Stimulated activated CD4-positive, alpha-beta T cell treated with anti-CD3 and anti-CD28 coated beads, Interleukin-4, amount 100 ng/mL, for 1 hour (primary cell): Measurements from ENCODE around the gene TMEM237.
"Not testable (repeated sequence)": the region's sequence is repeated elsewhere in the genome, so short reads cannot be mapped to it uniquely, and the experiment has no call there.

Experiments
- DNase-seq: peaks from one replicate; pipeline ENCODE4 v3.0.0-alpha.2; 2020

The TMEM237 gene, protein sequence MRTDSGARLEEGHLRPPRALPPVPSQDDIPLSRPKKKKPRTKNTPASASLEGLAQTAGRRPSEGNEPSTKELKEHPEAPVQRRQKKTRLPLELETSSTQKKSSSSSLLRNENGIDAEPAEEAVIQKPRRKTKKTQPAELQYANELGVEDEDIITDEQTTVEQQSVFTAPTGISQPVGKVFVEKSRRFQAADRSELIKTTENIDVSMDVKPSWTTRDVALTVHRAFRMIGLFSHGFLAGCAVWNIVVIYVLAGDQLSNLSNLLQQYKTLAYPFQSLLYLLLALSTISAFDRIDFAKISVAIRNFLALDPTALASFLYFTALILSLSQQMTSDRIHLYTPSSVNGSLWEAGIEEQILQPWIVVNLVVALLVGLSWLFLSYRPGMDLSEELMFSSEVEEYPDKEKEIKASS

DNA sequence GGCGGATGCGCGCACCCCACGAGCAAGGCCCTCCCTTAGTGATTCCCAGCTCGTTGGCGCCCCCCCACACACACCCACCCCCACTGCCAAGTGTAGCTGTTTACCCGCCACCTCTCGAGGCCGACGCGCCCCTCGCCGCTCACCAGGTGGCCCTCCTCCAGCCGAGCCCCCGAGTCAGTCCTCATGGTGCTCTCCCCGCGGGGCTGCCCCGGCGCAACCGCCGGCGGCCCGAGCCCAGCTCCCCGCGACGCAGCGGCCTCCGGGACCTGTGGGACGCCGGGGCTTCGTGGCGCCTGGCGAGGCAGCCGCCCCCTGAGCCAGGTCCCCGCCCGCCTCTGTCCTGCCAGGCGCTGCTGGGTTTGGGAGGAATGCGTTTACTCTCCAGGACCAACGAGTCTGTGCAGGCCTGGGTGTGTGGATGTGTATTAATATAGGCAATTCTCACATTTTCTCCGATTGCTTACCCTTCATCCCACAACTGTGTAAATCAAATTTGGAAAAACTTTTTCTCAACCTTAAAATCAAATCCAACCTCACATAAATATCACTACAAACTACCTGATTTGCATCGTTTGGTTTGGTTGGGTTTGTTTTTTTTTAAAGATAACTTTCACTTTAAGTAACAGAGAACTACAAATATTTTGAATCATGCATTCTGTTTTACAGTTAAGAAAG is at the start of gene TMEM237:
Gene TMEM237 (minus strand): TSS at position 288 of the 675 bp plus-strand sequence. CDS start 103 bp downstream, at position 185.
- no peak for DNase-seq

DNA sequence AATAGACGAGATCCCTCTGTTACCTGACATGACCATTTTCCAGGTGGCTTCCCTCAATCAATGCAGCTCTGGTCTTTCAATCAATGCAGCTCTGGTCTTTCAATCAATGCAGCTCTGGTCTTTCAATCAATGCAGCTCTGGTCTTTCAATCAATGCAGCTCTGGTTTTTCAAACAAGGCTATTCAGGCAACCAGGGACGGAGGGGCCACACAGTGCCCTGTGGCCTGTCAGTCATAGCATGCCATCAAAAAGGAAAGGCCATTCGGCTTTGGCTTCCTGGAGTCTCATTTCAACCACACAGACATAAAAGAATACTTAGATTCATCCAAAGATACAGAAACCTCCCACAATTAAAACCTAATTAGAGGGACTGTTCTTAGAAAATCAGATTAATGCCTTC is 41.9 kb upstream of the TMEM237 start:
- DNase-seq: no peak

DNA sequence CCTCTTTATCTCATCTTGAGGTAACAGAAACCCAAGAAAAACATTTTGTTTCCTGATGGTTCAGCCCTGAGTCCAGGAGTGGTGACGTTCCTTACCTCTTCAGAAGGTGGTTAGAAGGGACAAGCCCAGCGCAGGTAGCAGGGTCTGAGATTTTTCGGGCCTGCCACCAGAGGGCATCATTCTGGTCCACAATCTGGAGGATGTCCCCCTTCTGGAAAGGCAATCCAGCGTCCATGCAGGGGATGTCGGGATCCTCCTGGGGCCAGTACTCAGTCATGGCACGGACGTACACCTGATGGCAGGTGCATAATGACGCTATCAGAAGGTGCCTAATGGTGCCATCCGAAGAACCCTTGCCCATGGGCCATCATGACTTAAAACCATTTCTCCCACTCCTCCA is 37.4 kb upstream of the TMEM237 start:
- no peak for DNase-seq

DNA sequence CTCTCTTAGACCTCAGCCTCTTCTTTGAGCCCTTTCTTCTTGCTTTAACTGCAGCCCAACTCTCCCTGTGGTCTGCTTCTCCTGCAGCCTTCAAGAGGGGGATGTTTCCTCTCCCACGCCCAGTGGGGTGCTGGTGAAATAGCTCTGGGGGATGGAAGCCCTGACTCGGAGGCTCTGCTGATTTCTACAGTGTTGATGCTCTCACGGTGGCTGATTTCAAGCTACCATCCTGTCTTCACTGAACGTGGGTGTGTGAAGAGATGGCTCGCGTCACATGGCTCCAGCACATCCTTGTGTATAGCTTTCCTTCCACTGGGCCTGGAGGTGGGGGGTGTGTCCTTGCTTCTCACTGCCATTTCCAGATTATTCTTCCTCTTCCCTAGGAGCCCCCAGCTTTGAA is 35.1 kb upstream of the TMEM237 start:
- DNase-seq: no peak

DNA sequence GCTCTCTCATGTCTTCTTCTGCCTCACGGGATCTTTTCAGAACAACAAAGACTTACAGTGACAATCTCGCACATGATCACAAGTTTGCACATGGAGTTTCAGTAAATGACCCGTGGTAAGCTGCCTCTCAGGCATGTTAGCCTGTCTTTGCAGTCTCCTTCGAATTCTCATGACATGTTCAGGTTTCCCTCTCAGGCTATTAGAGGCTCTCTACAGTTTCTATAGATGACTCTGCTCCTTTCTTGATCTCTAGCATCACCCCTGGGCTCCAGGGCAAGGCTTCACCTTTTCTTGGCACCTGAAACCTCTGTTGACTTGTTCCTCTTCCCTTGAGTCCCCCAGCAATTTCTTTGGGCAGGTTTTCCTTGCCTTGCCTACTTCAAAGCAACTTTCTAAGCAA is 32.2 kb upstream of the TMEM237 start:
- no peak for DNase-seq

DNA sequence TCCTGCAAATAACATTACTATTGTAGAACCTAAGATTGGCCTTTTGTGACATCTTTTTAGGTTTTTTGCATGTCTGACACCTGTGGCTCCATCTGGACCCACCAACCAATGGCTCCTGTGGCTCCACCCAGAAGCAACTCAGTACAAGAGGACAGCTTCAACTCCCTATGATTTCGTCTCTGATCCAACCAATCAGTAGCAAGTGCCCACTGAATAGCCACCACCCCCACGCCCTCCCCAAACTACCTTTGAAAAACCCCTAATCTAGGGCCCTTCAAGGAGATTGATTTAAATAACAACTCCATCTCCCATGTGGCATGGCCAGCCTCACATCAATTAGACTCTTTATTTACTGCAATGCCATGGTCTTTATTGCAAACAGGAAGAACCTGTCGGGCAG is 31.5 kb upstream of the TMEM237 start:
- DNase-seq: no peak

DNA sequence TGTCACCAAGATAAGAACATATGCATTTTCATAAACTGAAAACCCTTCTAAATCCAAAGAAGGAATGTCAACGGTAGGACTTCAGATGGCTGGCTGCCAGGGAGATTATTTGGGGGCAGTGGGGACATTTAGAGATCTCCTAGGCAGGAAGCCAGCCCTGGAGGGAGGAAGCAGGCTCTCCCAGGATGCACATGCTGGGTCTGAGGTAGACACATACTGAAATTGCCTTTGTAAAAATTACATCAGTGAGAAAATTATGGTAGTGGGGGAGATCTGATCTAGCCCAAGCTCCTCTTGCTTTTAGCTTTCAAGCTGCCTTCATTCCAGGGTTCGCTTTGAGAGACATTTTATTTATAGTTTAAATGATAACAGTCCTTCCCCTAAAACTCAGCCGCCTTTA is 31.0 kb upstream of the TMEM237 start:
- DNase-seq: no peak

DNA sequence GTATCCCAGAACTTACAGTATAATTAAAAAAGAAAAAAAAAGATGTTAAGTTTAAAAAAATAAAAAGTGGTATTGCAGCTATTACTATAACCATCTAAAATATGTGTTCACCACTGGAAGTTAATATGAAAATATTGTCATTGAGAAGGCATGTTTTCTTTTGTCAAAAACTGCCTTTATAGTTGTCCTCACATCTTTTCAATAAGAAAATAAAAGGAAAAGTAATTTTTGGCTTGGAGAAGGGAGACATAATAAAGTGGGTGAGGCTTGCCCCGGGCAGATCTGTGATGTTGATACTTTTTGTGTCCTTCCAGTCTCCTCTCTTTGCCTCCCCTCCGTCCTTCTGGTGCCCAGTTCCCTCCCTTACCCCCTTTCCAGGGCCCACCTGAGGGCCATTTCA is 30.2 kb upstream of the TMEM237 start:
- DNase-seq: no peak

DNA sequence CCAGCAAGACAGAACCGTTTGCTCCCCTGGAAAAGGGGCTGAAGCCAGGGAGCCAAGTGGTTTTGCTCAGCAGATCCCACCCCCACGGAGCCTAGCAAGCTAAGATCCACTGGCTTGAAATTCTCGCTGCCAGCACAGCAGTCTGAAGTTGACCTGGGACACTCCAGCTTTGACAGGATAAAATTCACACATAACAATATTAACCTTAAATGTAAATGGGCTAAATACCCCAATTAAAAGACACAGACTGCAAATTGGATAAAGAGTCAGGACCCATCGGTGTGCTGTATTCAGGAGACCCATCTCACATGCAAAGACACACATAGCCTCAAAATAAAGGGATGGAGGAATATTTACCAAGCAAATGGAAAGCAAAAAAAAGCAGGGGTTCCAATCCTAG is 27.9 kb upstream of the TMEM237 start:
- DNase-seq: not testable (repeated sequence)

DNA sequence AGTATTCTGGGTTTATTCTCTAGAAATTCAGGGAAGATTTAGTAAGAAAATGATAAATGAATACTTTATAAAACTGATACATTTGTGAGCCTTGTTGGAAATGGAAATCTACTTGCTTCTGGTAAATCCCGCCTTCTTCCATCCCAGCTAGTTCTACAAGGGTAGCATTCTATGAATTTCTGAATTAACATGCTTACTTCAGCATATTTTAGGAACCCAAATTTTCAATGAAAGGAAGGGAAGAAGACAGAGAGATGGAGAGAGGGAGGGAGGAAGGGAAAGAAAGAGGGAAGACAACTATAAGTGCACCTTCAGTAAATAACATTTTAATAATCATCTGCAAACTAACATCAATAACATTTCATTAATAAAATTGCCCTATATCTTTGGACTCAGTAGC is 26.6 kb upstream of the TMEM237 start:
- no peak for DNase-seq

DNA sequence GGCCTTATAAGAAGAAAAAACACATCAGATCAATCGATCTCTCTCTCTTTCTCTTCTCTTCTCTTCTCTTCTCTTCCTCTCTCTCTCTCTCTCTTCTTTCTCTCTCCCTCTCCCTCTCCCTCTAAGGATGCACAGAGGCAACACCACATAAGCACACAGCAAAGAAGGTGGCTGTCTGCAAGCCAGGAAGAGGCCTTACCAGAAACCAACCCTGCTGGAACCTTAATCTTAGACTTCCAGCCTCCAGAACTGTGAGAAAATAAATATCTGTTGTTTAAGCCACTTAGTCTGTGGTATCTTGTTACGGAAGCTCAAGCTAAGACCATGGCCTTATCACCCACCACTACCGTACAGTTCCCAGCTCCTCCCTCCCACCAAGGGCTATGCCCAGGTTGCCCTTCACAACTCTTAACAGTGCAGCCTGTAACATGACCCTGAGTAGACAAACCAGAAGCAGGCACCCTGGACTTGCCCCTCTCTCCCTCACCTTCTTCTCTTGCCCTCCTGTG is 25.2 kb upstream of the TMEM237 start:
- DNase-seq: no peak

DNA sequence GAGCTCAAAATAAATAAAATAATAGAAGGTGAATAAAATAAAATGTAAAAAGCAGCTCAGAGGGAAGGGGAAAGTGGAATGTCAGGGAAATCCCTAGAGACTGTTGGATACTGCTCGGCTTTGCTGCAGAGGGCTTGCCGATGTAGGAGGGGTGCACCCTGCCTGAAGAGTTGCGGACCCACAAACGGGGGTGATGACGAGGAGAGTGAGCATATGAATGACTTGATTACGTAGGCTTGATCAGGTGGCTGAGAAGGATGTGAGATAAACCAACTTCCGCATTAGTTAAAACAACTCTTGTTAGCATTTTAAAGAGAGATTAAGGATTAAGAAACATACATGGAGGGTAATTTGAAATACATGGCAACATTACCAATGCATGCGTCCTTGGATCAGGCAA is 21.0 kb upstream of the TMEM237 start:
- DNase-seq: no peak

DNA sequence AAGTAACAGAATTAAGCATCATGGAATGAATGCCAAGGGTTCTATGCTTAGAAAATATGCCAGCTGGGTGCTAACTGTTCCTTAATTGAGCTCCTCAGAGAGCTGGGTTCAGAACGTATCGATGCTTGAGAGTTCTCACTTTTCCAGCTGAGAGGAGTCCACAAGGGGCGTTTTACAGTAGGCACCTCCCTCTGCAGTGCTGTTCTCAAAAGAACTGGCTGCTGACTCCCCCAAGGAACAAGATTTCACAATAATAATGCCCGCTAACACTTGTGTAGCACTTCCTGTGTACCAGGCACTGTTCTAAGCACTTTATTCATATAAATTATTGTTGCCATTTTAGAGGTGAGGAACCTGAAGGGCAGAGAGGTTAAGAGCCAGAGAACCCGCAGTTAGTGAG is 18.1 kb upstream of the TMEM237 start:
- no peak for DNase-seq

DNA sequence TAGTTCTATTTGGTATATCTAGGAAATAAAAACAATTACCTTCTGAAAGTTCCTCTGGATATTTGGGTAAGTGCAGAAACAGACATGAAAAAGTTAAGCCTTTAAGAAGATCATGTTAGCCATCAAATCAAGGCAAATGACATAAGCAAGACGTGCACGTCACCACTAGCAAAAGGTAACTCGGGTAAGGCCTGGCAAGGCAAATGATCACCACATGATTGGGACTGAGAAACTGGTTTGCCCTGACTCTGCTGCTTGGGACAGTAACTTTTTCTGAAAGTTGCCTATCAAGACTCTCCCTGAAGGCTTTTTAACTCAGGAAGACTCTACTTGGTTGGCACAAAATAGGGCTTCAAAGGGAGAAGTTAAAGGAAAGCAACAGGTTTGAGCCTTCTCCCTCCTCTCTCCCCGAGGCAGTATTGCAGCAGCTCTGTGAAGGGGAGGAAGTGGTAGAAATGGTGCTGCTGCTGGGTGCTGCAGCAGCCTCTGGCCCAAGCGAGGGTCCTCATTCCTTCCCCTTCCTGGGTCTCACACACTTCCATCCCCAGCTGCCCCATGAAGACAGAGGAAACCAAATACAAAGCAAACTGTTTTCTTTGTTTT is 17.1 kb upstream of the TMEM237 start:
- DNase-seq: no peak

DNA sequence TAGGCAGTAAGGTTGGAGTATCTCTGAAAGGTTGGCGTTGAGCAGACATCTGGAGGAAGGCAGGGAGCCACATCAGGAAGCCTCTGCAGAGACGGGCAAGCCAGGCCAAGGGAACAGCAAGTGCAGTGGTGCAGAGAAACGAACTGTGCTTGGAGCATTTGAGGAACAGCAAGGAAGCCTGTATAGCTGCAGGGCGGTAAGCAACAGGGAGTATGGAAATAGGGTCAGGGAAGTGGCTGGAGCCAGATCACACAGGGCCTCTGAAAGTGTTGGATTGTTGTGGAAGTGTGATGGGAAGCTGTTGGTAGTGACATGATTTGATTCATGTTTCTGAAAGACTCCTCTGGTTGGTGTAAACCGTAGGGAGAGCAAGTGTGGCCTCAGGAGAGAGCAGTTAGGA is 13.4 kb upstream of the TMEM237 start:
- DNase-seq: no peak

DNA sequence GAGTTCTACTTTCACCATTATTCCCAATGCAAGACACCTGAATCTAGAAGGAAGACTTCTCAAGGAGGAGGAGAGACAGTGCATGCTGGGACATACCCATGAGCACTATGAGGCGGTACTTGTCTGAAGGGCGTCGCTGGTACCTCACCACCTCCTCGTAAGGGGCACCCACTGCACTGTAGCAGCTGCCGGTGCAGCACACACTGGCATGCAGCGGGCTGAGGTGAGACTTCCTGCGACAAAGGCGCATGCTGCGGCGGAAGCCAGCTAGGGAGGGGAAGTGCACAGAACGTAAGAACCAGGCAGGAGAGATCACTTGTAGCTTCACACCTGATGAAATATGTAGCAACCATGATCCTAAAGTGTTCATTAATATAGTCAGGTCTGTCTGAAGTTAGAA is 12.8 kb upstream of the TMEM237 start:
- no peak for DNase-seq

DNA sequence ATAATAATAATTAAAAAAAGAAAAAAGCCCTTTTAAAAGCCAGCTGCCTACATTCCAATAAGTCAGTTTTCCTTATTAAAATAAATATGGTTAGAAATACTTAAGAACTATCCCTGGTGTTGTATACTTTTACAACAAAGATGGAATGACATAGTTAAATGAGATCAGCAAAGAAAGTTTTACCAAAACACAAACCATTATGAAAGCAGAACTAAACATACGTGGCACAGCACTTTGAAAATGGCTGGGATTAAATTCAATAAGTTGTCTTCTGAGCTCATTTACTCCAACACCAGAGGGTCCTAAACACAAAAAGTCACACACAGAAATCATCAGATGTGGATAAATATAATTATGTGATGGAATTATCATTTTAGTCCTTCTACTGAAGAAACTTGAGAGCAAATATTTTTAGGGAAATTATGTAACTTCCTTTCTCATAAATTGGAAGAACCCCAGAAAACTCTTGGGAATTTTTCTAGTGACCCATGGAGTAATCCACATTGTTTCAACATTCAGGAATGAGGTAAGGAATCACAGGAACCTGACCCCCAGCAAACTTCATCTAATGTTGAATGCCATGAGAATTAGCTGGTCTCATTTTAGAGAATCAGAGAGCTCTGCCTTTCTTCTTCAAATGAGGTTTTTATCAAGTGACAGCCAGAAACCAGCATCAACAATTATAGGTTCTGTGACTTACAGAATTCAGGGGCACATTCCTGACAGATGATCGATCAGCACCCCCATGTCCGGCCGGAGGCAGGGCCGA is 11.5 kb upstream of the TMEM237 start:
- DNase-seq: no peak

DNA sequence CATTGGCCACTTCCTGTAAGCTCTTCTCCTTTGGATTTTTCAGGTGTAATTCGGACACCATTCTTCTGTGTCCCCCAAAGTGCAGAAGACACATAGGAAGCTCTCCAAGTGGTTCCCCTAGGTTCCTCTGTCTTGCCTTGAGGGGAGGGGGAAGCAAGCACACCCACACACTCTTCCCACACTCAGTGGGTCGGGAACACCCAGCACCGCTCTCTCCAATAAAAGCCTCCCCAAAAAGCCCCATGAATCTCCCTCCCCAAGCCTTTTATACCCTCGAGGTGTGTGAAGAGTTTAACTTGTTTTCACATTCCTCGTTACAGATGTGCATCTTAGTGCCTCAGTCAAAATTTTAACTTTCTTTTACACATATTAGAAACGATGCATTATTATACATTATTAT is 9.9 kb upstream of the TMEM237 start:
- DNase-seq: no peak

DNA sequence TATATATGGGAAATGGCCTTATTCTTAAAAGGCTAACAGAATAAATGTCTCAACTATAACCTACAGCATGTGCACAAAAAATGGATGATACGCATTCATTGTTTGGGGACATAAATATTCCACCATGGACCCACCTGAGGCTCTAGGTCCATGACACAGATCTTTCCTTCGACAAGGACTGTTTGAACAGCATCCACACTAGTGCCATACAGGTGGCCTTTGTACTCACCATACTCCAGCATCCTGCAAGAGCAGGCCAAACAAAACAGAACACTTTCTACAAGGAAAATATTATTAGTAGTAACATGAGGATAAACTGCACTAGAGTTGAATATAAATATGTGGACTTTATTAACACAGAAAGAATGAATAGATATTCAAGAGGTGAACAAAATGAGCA is 6.1 kb upstream of the TMEM237 start:
- no peak for DNase-seq

DNA sequence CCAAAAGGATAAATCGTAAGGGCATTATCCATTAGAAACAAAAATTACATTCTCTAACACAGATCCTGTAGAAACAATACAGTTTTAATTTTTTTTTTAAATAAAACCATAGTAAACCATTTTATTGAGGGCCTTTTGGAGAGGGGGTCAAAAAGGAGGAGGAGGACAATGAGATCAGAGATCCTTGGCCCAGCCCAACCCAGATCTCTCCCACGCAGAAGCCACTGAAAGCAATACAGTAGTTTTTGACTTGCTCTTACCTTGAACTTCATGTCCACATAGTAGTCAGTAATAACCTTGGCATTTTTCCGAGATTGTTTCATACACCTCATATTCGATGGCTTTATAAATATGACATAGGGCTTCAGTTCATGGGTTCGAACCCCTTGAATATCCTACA is 4.1 kb upstream of the TMEM237 start:
- no peak for DNase-seq

DNA sequence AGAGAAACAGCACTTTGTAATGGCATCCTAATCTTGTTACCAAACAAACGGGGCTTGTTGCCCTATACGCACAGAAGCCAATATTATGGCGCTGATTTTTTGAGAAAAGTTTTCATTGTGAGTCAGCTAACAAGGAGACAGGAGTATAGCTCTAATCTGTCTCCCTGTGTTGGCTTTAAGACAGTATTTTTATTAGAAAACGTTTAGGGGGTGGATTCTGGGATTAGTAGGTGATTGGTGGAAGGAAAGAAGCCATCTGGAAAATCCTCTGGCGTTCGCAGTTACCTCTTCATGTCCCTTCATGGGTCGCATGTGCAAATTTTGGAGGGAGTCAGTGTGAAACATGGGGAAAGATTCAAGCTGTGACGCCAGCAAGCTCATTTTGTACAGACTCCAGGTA is 698 bp upstream of the TMEM237 start:
- no peak for DNase-seq

DNA sequence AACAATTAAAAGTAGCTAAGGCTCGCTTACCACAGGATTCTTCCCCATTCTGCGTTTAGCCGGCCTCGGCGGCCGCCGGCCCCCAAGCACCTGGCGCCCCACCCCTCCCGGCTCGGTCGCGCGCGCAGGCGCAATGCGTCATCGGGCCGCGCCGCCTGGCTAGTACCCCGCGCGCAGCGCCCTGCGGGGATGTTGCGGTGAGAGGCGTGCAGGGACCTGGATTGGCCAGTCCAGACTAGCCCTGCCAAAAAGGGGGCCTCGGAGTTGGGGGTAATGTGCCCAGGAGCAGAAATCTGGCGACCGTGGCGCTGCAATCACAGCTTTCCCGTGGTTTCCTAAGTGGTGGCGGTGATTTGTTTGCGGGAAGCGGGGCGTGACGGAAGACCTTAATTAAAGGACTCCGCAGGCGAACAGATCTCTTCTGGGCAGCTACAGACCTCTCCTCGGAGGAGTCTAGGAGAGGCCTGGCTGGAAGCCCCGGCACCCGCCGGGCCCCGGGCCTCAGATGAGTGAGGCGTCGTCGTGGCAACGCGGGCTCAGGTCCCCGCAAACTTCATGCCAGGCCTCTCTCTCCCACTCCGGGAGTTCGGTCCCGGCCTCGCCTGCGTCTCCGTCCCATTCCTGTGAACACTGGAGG is 606 bp downstream of the TMEM237 start:
- peak; percentile 84 for DNase-seq

DNA sequence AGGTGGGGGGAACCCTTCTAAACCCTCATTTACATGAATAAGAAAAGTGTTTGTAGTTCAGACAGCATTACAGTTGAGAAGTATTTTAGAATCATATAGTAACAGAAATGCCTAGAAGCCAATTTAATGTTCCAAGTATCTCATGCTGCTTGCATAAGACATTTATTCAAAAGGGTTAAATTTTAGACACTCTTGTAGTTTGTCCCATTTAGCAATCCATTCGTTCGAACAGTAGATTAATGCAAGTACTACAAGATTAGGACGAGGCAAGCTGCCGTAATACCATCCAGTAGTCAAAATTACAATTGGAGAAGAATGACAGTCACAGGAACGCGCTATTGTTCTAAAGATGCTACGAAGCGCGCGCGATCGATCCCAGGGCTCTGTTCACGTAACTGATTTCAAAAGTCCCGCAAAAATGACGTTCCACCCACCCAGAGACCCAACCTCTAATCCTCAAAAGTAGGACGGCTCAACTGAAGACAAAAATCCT is 1.2 kb downstream of the TMEM237 start:
- DNase-seq: no peak
